Body of pancreas (tissue), 4 donors: ENCODE data around the gene RASA4. TPM values are rescaled to one million over a fixed set of nuclear protein-coding genes. Genes with fewer than 3 reads are reported as not detected.
"Not testable (repeated sequence)": the region's sequence is repeated elsewhere in the genome, so short reads cannot be mapped to it uniquely, and the experiment has no call there.

Experiments
- ATAC-seq: fragments of 150-250 bp; one replicate; pipeline ENCODE4 v1.9.1; 2016
- DNase-seq, 4 donors: peaks; one replicate each; pipeline ENCODE4 v3.0.0-alpha.2; 2019
- H3K27ac ChIP-seq, 4 donors: fragments of 200-600 bp; sonication (generic); 1 replicate in 3 of 4; 2 replicates in 1 of 4; pipeline versions ENCODE4 v1.5.1 to v1.6.1; 2016 to 2019; ENCODE audit warnings: mild to moderate bottlenecking in 1 of 4, mixed read lengths in 1 of 4, moderate library complexity in 1 of 4
- H3K27me3 ChIP-seq, 2 donors: fragments of 200-600 bp; sonication (generic); one replicate each; pipeline ENCODE4 v1.6.0; 2016; ENCODE audit warnings: mild to moderate bottlenecking in 1 of 2
- H3K36me3 ChIP-seq, 2 donors: fragments of 200-600 bp; sonication (generic); replicated peaks in 1 of 2; 2 replicates each; pipeline ENCODE4 v1.5.1; 2016; ENCODE audit warnings: low read depth in 2 of 2; ENCODE audit not compliant: insufficient read depth in 1 of 2
- H3K4me1 ChIP-seq: fragments of 200-600 bp; sonication (generic); one replicate; pipeline ENCODE4 v1.6.0; 2016
- H3K4me3 ChIP-seq, 2 donors: fragments of 200-600 bp; sonication (generic); 1 replicate in 1 of 2; 2 replicates in 1 of 2; pipeline ENCODE4 v1.5.1; 2016 to 2019
- H3K9me3 ChIP-seq, 3 donors: fragments of 200-600 bp; sonication (generic); 1 replicate in 2 of 3; 2 replicates in 1 of 3; pipeline ENCODE4 v1.5.1; 2016
- WGBS, 2 donors: methylation state at CpG; one replicate each; pipeline ENCODE4 v1.1.5; 2017; 5-methylcytosine and 5-hydroxymethylcytosine counted together
- intact Hi-C: fragments of 100-400 bp; cut with DNase I; formaldehyde crosslinking; loops from one replicate; pipeline ENCODE4 v1.15.1; 2023
- total RNA-seq, 2 donors: library from RNA; depleted of rRNA; stranded (reverse); fragments of >200 nt; gene quantifications; one replicate each; pipeline ENCODE4 v1.1.0, GENCODE V29; 2016

The RASA4 gene
- total RNA-seq, 2 donors from 2014 or later: 16.8 to 34.2 TPM

DNA sequence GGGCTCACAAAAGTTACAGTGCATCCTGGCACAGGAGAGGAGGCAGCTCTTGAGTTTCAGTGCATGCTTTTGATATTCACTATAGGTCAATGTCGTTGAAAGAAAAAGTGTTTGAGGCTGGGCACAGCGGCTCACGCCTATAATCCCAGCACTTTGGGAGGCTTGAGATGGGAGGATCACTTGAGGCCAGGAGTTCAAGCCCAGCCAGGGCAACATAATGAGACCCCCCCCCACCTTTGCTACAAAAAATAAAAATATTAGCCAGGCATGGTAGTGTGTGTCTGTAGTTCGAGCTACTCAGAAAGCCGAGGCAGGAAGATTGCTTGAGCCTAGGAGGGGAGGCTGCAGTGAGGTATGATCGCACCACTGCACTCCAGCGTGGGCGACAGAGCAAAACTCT lies 1.6 kb upstream of the RASA4 start:
- H3K27me3 ChIP-seq, ATAC-seq, intact Hi-C loops, DNase-seq, H3K4me1 ChIP-seq, H3K36me3 ChIP-seq, H3K27ac ChIP-seq, H3K4me3 ChIP-seq, H3K9me3 ChIP-seq: not testable (repeated sequence)
- 76 to 77% methylated on average over 3 of the region's 8 CpGs for WGBS, 2 donors

GRCh38 chr7:102615930-102616329 lies 626 bp downstream of the RASA4 start:
- H3K36me3 ChIP-seq, H3K4me1 ChIP-seq, H3K27ac ChIP-seq, DNase-seq, intact Hi-C loops, H3K9me3 ChIP-seq, H3K4me3 ChIP-seq, H3K27me3 ChIP-seq, ATAC-seq: not testable (repeated sequence)
- no CpG with 5 or more reads among the region's 10 CpGs for WGBS, 2 donors

DNA sequence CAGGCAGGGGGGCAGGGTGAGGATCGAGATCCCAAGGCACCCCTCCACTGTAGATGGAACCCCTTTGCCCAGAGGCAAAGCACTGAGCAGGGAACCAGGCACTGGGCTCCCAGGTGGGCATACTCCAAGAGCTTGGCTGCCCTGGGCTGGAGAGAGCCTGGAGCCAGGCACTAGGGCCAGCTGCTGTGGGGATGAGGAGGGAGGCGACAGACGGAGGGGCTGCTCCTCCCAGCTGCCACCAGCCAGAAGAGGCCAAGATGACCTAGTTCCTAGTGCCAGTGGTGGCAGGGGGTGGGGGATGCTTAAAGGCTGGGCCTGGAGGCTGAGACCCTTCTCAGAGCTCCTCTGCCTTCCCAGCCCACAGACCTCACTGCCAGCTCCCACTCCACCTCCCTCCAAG lies 1.7 kb downstream of the RASA4 start:
- H3K36me3 ChIP-seq, DNase-seq, H3K9me3 ChIP-seq, H3K27ac ChIP-seq, intact Hi-C loops, ATAC-seq, H3K4me3 ChIP-seq, H3K27me3 ChIP-seq, H3K4me1 ChIP-seq: not testable (repeated sequence)
- no CpG with 5 or more reads among the region's 3 CpGs for WGBS, 2 donors

DNA sequence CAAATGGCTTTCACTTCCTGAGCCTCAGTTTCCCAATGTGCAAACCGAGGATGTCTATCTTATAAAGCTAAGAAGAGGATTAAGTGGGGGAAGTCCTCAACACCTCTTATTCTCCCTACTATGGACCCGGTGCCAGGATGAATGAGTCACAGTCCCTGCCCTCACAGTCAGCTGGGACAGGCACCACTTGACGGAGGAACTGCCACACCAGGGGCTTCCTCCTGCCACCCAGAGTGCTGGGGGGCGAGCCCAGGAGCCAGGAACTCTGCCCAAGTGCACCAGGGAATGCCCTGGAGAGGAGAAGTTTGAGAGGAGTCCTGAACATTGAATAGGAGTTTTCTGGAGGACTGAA lies 2.2 kb downstream of the RASA4 start:
- H3K27ac ChIP-seq, DNase-seq, H3K9me3 ChIP-seq, H3K27me3 ChIP-seq, H3K36me3 ChIP-seq, intact Hi-C loops, ATAC-seq, H3K4me3 ChIP-seq, H3K4me1 ChIP-seq: not testable (repeated sequence)
- no CpG with 5 or more reads among the region's 4 CpGs for WGBS, 2 donors

GRCh38 chr7:102613575-102614345 lies 2.8 kb downstream of the RASA4 start:
- H3K27me3 ChIP-seq, H3K27ac ChIP-seq, H3K4me1 ChIP-seq, DNase-seq, ATAC-seq, intact Hi-C loops, H3K9me3 ChIP-seq, H3K4me3 ChIP-seq, H3K36me3 ChIP-seq: not testable (repeated sequence)
- 60% methylated on average over 1 of the region's 15 CpGs; no CpG with 5 or more reads in 1 of the 2 donors for WGBS, 2 donors

DNA sequence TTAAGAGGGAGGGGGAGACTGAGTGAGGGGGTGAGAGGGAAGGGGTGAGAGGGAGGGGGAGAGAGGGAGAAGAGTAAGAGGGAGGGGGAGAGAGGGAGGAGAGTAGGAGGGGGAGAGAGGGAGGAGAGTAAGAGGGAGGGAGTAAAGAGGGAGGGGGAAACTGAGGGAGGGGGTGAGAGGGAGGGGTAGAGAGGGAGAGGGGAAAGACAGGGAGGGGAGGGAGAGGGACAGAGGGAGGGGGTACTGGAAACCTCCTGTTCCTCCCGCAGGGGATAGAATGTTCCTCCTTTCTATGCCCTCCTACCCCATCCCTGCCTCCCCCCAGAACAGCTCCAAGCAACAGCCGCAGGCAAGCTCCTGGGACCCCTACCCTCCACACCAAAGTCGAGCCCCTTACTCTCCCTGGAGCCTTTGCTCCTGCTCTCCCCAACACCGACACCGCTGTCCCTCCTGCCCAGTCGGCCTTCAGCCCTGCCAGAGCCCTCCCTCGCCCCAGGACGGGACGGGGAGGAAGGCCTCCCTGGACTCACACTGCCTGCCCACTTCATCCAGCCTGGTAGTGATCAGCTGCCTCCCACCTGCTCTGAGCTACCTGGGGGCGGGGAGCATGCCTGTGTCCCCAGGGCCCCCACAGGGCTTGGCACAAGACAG lies 4.8 kb downstream of the RASA4 start:
- H3K4me3 ChIP-seq, H3K36me3 ChIP-seq, ATAC-seq, H3K27me3 ChIP-seq, H3K9me3 ChIP-seq, intact Hi-C loops, H3K4me1 ChIP-seq: not testable (repeated sequence)
- peak overlapping the region in 1 of 4 donors; percentile 45 for H3K27ac ChIP-seq
- 14 to 32% methylated on average over 6 to 7 of the region's 10 CpGs for WGBS, 2 donors
- peak in 3 of 4 donors; percentile 7 to 15 (median 12) for DNase-seq

GRCh38 chr7:102611013-102611674 lies 5.4 kb downstream of the RASA4 start:
- H3K27me3 ChIP-seq, DNase-seq, H3K4me1 ChIP-seq, intact Hi-C loops, H3K4me3 ChIP-seq, H3K36me3 ChIP-seq, H3K27ac ChIP-seq, H3K9me3 ChIP-seq: not testable (repeated sequence)
- ATAC-seq: peak; percentile 56
- no CpG with 5 or more reads among the region's 30 CpGs for WGBS, 2 donors

DNA sequence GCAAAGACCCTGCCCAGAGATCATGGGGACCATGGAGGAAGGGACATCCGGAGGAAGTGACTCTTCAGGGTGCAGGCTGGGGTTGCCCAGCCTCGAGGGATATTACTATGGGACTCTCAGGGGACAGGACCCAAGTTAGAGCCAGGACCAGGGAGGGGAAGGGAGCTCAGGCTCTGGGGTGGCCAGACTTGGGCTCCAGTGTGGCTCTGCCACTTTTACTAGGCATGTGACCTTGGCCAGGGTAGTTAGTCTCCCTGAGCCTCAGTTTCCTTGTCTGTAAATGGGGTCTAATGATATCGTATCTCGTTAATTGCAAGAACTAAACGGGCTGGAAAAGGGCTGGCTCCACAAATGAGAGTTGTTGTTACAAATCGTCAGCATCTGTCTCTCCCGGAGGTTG lies 6.1 kb downstream of the RASA4 start:
- DNase-seq, H3K27me3 ChIP-seq, H3K9me3 ChIP-seq, ATAC-seq, intact Hi-C loops, H3K4me3 ChIP-seq, H3K27ac ChIP-seq, H3K36me3 ChIP-seq, H3K4me1 ChIP-seq: not testable (repeated sequence)
- 56% methylated on average over 3 of the region's 7 CpGs; no CpG with 5 or more reads in 1 of the 2 donors for WGBS, 2 donors

DNA sequence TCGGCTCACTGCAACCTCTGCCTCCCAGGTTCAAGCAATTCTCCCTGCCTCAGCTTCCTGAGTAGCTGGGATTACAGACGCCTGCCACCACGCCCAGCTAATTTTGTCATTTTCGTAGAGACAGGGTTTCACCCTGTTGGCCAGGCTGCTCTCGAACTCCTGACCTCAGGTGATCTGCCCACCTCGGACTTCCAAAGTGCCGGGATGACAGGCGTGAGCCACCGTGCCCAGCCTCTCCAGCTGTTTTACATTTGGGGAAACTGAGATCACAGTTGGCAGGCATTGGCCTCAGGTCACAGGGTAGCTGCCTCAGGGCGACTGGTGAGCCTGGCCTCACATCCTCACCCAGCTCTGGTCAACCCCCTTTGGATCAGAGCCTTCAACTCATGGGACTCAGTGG lies 6.8 kb downstream of the RASA4 start:
- H3K36me3 ChIP-seq, H3K9me3 ChIP-seq, ATAC-seq, H3K27me3 ChIP-seq, H3K4me3 ChIP-seq, H3K27ac ChIP-seq, DNase-seq, H3K4me1 ChIP-seq, intact Hi-C loops: not testable (repeated sequence)
- no CpG with 5 or more reads among the region's 10 CpGs for WGBS, 2 donors

DNA sequence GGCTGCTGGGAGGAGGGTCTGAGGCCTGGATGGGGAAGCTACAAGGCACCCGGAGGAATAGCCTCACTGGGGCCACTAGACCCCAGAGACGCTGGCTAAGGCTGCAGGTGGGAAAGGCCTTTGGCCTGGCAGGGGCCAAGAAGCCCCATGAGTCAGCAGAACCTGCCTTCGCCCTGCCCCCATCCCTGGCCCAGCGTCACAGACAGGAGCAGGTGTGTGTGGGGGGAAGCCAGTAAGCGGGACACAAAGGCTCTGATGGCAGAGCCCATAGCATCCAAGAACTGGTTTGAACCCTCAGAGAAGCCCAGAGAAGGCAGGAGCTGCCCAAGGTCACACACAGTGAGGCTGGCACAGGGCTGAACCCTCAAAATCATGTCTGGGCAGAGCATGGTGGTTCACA lies 9.7 kb downstream of the RASA4 start:
- intact Hi-C loops: not testable (repeated sequence)

DNA sequence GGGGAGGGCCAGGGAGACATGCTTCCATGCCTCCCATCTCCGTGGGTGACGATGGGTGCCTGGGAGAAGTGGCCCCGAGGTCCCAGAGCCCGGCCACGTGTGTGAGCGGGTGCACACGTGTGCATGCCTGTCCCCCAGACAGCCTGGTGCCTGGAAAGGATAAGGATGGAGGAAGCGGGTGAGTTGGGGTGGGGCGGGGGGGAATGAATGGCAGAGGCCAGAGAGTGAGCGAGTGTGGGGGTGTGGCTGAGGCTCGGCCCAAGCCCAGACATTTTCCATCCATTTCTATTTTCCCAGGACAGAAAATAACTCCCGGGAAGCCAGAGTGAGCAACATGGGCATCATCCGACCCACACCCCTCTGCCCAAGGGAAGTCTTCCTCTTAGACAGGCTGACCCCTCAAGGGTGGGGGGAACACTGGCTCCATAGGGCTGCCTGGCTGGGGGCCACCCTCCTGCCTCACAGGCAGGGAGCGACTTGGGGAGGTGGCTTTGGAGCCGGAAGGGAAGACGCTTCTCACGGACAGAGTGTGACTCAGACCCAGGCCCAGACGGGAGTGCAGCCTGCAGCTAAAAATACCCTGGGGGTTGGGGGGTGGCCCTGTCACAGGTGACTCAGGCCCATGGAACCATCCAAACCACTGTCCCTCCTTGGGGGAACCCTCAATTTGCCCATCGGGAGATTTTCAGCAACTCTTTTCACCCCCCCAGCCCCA lies 12.0 kb downstream of the RASA4 start:
- peak; percentile 12 for ATAC-seq
- 56% methylated on average over 7 of the region's 19 CpGs; no CpG with 5 or more reads in 1 of the 2 donors for WGBS, 2 donors
- H3K9me3 ChIP-seq, H3K4me1 ChIP-seq, H3K4me3 ChIP-seq, H3K27me3 ChIP-seq, H3K27ac ChIP-seq, H3K36me3 ChIP-seq, intact Hi-C loops, DNase-seq: not testable (repeated sequence)

More for the DNA sequence above, 9.7 kb downstream of the RASA4 start:
- not testable (repeated sequence) for H3K9me3 ChIP-seq, ATAC-seq, H3K27me3 ChIP-seq, H3K27ac ChIP-seq, H3K4me1 ChIP-seq, H3K4me3 ChIP-seq, DNase-seq, H3K36me3 ChIP-seq
- no CpG with 5 or more reads among the region's 5 CpGs for WGBS, 2 donors
